Spleen (tissue), 7 donors: ENCODE data around the gene PYGO2.

Experiments used
- CTCF ChIP-seq, 11 experiments: fragments of 200-600 bp in 7 of 11; fragments of 450-650 bp in 4 of 11; sonication (generic) in 4 of 11; IDR thresholded peaks in 8 of 11; conservative IDR thresholded peaks in 3 of 11; 1 replicate in 7 of 11; 2 replicates in 4 of 11; pipeline versions ENCODE4 v1.4.0 to v1.8.0; 2016 to 2021; ENCODE audit warnings: antibody characterized with exemption in 11 of 11, inconsistent platforms in 4 of 11, mild to moderate bottlenecking in 1 of 11
- POLR2A ChIP-seq, 3 donors: fragments of 450-650 bp; IDR thresholded peaks; one replicate each; pipeline ENCODE4 v1.5.1; 2017; ENCODE audit warnings: antibody characterized with exemption in 3 of 3, mild to moderate bottlenecking in 1 of 3
- donor health status: DM: no; HTN: no; CAD: no; lungs with moderate emphysema.
- donor health status: DM: no; HTN: no; CAD: no.
- donor health status: DM: no; HTN: no; CAD: no.

GRCh38 chr1:154911691-154912550, 49.7 kb downstream of the PYGO2 start:
- TF ChIP-seq POLR2A (IDR thresholded peaks at IDR 0.05) = no peak
- no peak for TF ChIP-seq CTCF (IDR thresholded peaks at IDR 0.05 in 8 of 11, conservative IDR thresholded peaks at IDR 0.05 in 3 of 11)
